Measurements from ENCODE around the gene PCED1B. TPM values are rescaled to one million over a fixed set of nuclear protein-coding genes. Genes with fewer than 3 reads are reported as not detected.

The PCED1B gene
- total RNA-seq, 1 experiment from 2014 or later: 0.86 TPM

GRCh38 chr12:47124451-47124850 is 45.0 kb downstream of the PCED1B start:
- H3K27me3 ChIP-seq (ENCODE audit: insufficient read depth, low read length): no peaks in the 10 kb centered on the region
- ChIA-PET RAD21 (ENCODE audit: low non-redundant PET in 1 of 2, low total read pairs in 2 of 2, uncharacterized antibody in 2 of 2, unreplicated experiment in 2 of 2) (no interaction called here), POLR2A (no interaction called here), CTCF (no interaction called here)
- DNase-seq (ENCODE audit: low read depth, low spot score) (no peak), ATAC-seq (no peak)
- no peaks in the 10 kb centered on the region for H3K79me2 ChIP-seq (ENCODE audit: insufficient read depth, low read length)
- no TSS peak for BruUV-seq (replicated peaks)
- no peak for TF ChIP-seq EZH2phosphoT487 (IDR thresholded peaks at IDR 0.05; ENCODE audit: borderline replicate concordance)
- no peak for TF ChIP-seq JUND (IDR thresholded peaks at IDR 0.05)
- no peaks in the 10 kb centered on the region for H3K9me2 ChIP-seq (ENCODE audit: insufficient read depth)
- no peak overlapping the region for H3K4me2 ChIP-seq (ENCODE audit: low read length)
- no peaks in the 10 kb centered on the region for H4K20me1 ChIP-seq (ENCODE audit: insufficient read depth)
- H3K9me3 ChIP-seq (ENCODE audit: control insufficient read depth in 1 of 2, insufficient read depth in 1 of 2, low read depth in 1 of 2, low read length in 2 of 2): no peaks in the 10 kb centered on the region
- no peak overlapping the region for H2AFZ ChIP-seq (ENCODE audit: low read depth, low read length, poor library complexity, severe bottlenecking)
- H3K9ac ChIP-seq (ENCODE audit: low read length): no peak overlapping the region
- H3K4me1 ChIP-seq (ENCODE audit: control insufficient read depth in 1 of 2, insufficient read depth in 2 of 2, low read length in 2 of 2): no peaks in the 10 kb centered on the region
- H3K27ac ChIP-seq (ENCODE audit: low read depth, low read length): no peak overlapping the region
- H3K36me3 ChIP-seq (ENCODE audit: control insufficient read depth in 1 of 2, insufficient read depth in 2 of 2, low read length in 2 of 2): no peaks in the 10 kb centered on the region
- intact Hi-C loops (cut with micrococcal nuclease): no loop called here
- H3K4me3 ChIP-seq (replicated peaks in 1 of 2; ENCODE audit: low read depth in 1 of 2, low read length in 2 of 2): no peak overlapping the region

- H3K9ac ChIP-seq (ENCODE audit: low read length): no peak overlapping the region
- DNase-seq (ENCODE audit: low read depth, low spot score): no peak
- intact Hi-C loops (cut with micrococcal nuclease): no loop called here
- no peaks in the 10 kb centered on the region for H3K36me3 ChIP-seq (ENCODE audit: control insufficient read depth in 1 of 2, insufficient read depth in 2 of 2, low read length in 2 of 2)
- H3K4me1 ChIP-seq (ENCODE audit: control insufficient read depth in 1 of 2, insufficient read depth in 2 of 2, low read length in 2 of 2): peaks cover 3 to 4% of the 10 kb centered on the region in 2 experiments; a peak in 3 of 4 replicates
- no peaks in the 10 kb centered on the region for H3K9me2 ChIP-seq (ENCODE audit: insufficient read depth)
- BruUV-seq (replicated peaks): no TSS peak
- H4K20me1 ChIP-seq (ENCODE audit: insufficient read depth): no peaks in the 10 kb centered on the region
- no peak overlapping the region for H3K4me3 ChIP-seq (replicated peaks in 1 of 2; ENCODE audit: low read depth in 1 of 2, low read length in 2 of 2)
- RAD21 ChIA-PET (ENCODE audit: low non-redundant PET in 1 of 2, low total read pairs in 2 of 2, uncharacterized antibody in 2 of 2, unreplicated experiment in 2 of 2): no interaction called here
- no peak overlapping the region for H3K27ac ChIP-seq (ENCODE audit: low read depth, low read length)
- POLR2A ChIA-PET: no interaction called here
- ATAC-seq: no peak
- H3K27me3 ChIP-seq (ENCODE audit: insufficient read depth, low read length): no peaks in the 10 kb centered on the region
- H3K4me2 ChIP-seq (ENCODE audit: low read length): no peak overlapping the region
- H2AFZ ChIP-seq (ENCODE audit: low read depth, low read length, poor library complexity, severe bottlenecking): no peak overlapping the region
- CTCF ChIA-PET: no interaction called here
- H3K79me2 ChIP-seq (ENCODE audit: insufficient read depth, low read length): no peaks in the 10 kb centered on the region
- H3K9me3 ChIP-seq (ENCODE audit: control insufficient read depth in 1 of 2, insufficient read depth in 1 of 2, low read depth in 1 of 2, low read length in 2 of 2): no peaks in the 10 kb centered on the region
- TF ChIP-seq ZNF274 (IDR thresholded peaks at IDR 0.05; ENCODE audit: low read depth, low read length) (no peak), EZH2 (IDR thresholded peaks at IDR 0.05) (no peak), CTCF (IDR thresholded peaks at IDR 0.05 in 2 of 3, conservative IDR thresholded peaks at IDR 0.05 in 1 of 3; ENCODE audit: borderline replicate concordance in 1 of 3, insufficient read depth in 1 of 3, low read depth in 2 of 3, low read length in 2 of 3) (no peak), CEBPB (IDR thresholded peaks at IDR 0.05; ENCODE audit: low read depth) (no peak), EZH2phosphoT487 (IDR thresholded peaks at IDR 0.05; ENCODE audit: borderline replicate concordance) (no peak), SRF (IDR thresholded peaks at IDR 0.05; ENCODE audit: low read depth) (no peak), SIN3A (IDR thresholded peaks at IDR 0.05; ENCODE audit: low read depth) (no peak), ELF1 (IDR thresholded peaks at IDR 0.05; ENCODE audit: borderline replicate concordance, low read depth) (no peak), MAX (IDR thresholded peaks at IDR 0.05) (no peak), JUND (IDR thresholded peaks at IDR 0.05) (no peak), REST (IDR thresholded peaks at IDR 0.05; ENCODE audit: low read depth) (no peak), TCF7L2 (IDR thresholded peaks at IDR 0.05; ENCODE audit: borderline replicate concordance, extremely low read depth, insufficient read depth, insufficient read length) (no peak), ATF3 (IDR thresholded peaks at IDR 0.05) (no peak)
Measured at GRCh38 chr12:47126246-47126645, 46.8 kb downstream of the PCED1B start.

Data from HCT116 (cell line).